Mammary epithelial cell (primary cell): Measurements from ENCODE around the gene NCAPD3.

Source experiments
- CTCF ChIP-seq, 2 donors: IDR thresholded peaks in 1 of 2; conservative IDR thresholded peaks in 1 of 2; 2 replicates each; pipeline ENCODE4 v1.5.1; 2011 to 2012; ENCODE audit warnings: inconsistent platforms in 2 of 2, low read length in 2 of 2, mild to moderate bottlenecking in 2 of 2, control low read depth in 1 of 2, low read depth in 1 of 2; ENCODE audit not compliant: insufficient read depth in 1 of 2; ENCODE audit errors: extremely low read depth in 1 of 2
- EZH2 ChIP-seq: IDR thresholded peaks from 2 replicates; pipeline ENCODE4 v1.6.1; 2012; ENCODE audit warnings: low read length, inconsistent platforms, borderline replicate concordance

GRCh38 chr11:134205729-134206128 is 18.0 kb downstream of the NCAPD3 start:
- no peak for TF ChIP-seq CTCF (conservative IDR thresholded peaks at IDR 0.05 in 1 of 2, IDR thresholded peaks at IDR 0.05 in 1 of 2; ENCODE audit: extremely low read depth in 1 of 2, insufficient read depth in 1 of 2, low read depth in 1 of 2, low read length in 2 of 2)
- TF ChIP-seq EZH2: no peak
